NT2/D1 (cell line): ENCODE measurements around the gene PPP6R3.

ENCODE experiments used
- DNase-seq: peaks from one replicate; pipeline ENCODE4 v3.0.0-alpha.2; 2011; ENCODE audit warnings: low read depth, low spot score
- H3K27me3 ChIP-seq: 2 replicates; pipeline ENCODE4 v1.6.0; 2011; ENCODE audit warnings: mild to moderate bottlenecking; ENCODE audit not compliant: insufficient read length, insufficient read depth
- H3K36me3 ChIP-seq: 2 replicates; pipeline ENCODE4 v1.6.1; 2011; ENCODE audit warnings: mild to moderate bottlenecking, low read length, mixed read lengths; ENCODE audit not compliant: insufficient read depth, insufficient read length
- H3K4me1 ChIP-seq: 2 replicates; pipeline ENCODE4 v1.5.1; 2011; ENCODE audit not compliant: insufficient read depth, insufficient read length
- H3K4me3 ChIP-seq: 2 replicates; pipeline ENCODE4 v1.5.1; 2011; ENCODE audit warnings: low read depth; ENCODE audit not compliant: insufficient read length
- H3K9ac ChIP-seq: 2 replicates; pipeline ENCODE4 v1.6.0; 2011; ENCODE audit warnings: low read depth; ENCODE audit not compliant: insufficient read length
- H3K9me3 ChIP-seq: 2 replicates; pipeline ENCODE4 v1.5.1; 2011; ENCODE audit warnings: mild to moderate bottlenecking, low read length; ENCODE audit not compliant: insufficient read depth
- SUZ12 ChIP-seq: IDR thresholded peaks from 2 replicates; pipeline ENCODE4 v1.6.1; 2011; ENCODE audit not compliant: insufficient read length, insufficient read depth; ENCODE audit errors: extremely low read depth
- YY1 ChIP-seq: IDR thresholded peaks from 2 replicates; pipeline ENCODE4 v1.6.1; 2011; ENCODE audit not compliant: insufficient read length, insufficient read depth
- ZNF274 ChIP-seq: IDR thresholded peaks from 2 replicates; pipeline ENCODE4 v1.6.1; 2011; ENCODE audit warnings: mild to moderate bottlenecking, low read depth, low read length

PPP6R3 gene

DNA sequence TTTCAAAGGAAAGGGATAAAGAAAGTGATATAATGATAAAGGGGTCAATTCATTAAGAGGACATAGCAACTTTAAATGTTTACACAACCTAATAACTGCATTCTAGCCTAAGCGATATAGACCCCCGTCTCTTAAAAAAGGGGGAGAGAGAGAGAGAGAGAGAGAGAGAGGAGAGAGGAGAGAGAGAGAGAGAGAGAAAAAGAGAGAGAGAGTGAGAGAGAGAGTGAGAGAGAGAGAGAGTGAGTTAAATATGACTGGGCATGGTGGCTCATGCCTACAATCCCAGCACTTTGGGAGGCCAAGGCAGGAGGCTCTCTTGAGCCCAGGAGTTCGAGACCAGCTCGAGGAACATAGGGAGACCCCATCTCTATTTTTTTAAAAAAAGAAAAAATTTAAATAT is 133.6 kb downstream of the PPP6R3 start:
- Histone ChIP-seq H3K4me1 (no peaks in the 10 kb centered on the region), H3K4me3 (no peak overlapping the region), H3K36me3 (peaks cover 70% of the 10 kb centered on the region), H3K9ac (no peak overlapping the region), H3K27me3 (no peaks in the 10 kb centered on the region), H3K9me3 (no peaks in the 10 kb centered on the region)
- TF ChIP-seq SUZ12, result no peak
- no peak for TF ChIP-seq YY1
- no peak for TF ChIP-seq ZNF274
- DNase-seq, result no peak

DNA sequence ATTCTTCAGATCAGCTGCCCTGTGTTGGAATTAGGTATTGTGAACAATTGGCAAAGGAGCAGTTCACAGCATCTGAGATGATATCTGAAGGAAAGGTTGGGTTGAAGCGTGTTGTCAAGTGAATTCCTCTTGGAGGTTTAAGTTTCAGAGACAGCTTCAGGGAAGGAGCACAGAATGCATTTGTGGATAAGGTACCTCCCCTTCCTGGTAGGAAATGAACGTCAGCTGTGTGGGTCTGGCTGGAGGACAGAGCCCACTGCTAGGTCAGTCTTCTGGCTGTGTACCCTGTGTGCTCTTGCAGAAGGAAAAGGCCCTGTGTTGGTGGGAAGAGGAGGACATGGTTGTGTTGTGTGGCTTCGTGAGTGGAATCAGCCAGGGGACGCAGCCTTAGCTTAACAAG is 135.7 kb downstream of the PPP6R3 start:
- TF ChIP-seq SUZ12 (no peak), ZNF274 (no peak), YY1 (no peak)
- H3K27me3 ChIP-seq, result no peaks in the 10 kb centered on the region
- no peak for DNase-seq
- H3K4me3 ChIP-seq, result no peak overlapping the region
- H3K36me3 ChIP-seq, result peaks cover 75% of the 10 kb centered on the region
- H3K4me1 ChIP-seq, result no peaks in the 10 kb centered on the region
- no peaks in the 10 kb centered on the region for H3K9me3 ChIP-seq
- no peak overlapping the region for H3K9ac ChIP-seq

DNA sequence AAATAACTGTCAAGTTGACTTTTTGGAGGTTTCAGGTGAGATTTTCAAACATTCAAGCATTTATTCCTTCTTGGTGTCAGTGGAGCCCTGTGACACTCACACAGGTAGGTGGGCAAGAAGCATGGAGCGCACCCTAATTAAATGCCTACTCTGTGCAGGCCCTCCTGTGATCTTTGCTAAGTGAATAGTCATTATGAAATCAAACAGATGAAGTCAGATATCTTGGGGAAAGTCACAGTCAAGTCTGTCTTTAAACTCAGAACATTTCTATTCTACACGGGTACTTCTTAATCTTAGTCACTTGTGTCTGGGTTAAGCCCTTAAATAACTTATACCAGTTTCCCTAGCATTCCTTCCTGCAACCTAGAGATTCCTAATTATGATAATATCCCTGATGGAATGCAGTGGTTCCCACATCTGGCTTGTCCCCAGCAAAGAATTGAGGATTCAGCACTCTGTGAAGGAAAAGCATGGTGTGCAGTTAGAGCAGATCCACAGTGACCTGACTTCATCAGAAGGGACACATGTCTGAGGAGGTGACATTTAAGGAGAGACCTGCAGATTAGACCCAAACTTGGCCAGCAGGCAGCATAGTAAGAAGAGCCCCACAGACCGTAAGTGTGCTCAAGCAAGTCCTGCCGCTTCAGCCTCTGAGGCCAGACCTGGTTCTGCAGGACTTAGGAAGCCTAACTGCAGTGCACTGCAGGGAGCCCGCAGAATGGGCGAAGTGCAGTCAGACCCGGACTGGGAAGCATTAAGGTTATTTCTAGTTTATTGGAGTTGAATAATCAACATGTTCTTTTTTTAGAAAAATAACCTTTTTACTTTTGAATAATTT is 138.5 kb downstream of the PPP6R3 start:
- no peak overlapping the region for H3K9ac ChIP-seq
- H3K9me3 ChIP-seq, result no peaks in the 10 kb centered on the region
- H3K4me1 ChIP-seq, result no peaks in the 10 kb centered on the region
- no peak overlapping the region for H3K4me3 ChIP-seq
- H3K27me3 ChIP-seq, result no peaks in the 10 kb centered on the region
- DNase-seq, result no peak
- TF ChIP-seq YY1 (no peak), ZNF274 (no peak), SUZ12 (no peak)
- H3K36me3 ChIP-seq, result peaks cover 82% of the 10 kb centered on the region

DNA sequence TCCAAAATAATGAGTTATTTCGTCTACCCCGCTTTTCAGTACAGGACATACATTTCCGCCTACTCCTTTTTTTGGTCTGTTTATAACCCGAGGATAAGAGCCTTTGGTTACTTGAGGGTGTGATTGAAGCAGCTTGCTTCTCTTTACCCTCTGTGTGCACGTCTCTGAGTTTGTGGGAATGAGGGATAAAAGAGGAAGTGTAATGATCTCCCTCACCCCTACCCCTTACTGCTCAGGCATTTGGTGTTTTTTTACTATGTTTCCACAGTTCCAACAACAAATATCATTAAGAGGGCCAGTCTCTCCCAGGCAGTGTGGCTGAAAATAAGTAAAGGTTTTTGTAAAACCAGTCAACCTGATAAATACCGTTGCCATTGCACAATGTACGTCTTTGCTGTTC is 140.6 kb downstream of the PPP6R3 start:
- no peak for TF ChIP-seq SUZ12
- no peak for TF ChIP-seq ZNF274
- Histone ChIP-seq H3K4me1 (no peaks in the 10 kb centered on the region), H3K36me3 (peaks cover 96% of the 10 kb centered on the region), H3K9me3 (no peaks in the 10 kb centered on the region), H3K9ac (no peak overlapping the region), H3K4me3 (no peak overlapping the region), H3K27me3 (no peaks in the 10 kb centered on the region)
- DNase-seq, result no peak

DNA sequence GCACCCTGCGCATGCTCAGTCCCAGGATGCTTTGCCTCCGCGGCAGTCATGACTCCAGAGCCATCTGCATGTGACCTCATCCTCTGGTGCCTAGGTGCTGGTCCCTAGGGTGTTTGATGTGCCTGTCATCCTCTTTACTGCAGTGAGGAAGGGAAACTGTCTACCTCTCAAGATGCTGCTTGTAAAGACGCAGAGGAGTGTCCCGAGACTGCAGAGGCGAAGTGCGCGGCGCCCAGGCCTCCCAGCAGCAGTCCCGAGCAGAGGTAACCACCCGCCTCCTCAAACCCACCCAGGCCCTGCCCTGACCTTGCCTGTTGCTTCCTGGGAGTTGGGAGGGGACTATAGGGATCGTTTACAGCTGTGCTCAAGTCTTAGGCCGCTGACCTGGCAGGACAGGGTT is 149.2 kb downstream of the PPP6R3 start:
- H3K9me3 ChIP-seq, result no peaks in the 10 kb centered on the region
- peaks cover 2% of the 10 kb centered on the region for H3K4me1 ChIP-seq
- H3K9ac ChIP-seq, result no peak overlapping the region
- no peaks in the 10 kb centered on the region for H3K27me3 ChIP-seq
- H3K36me3 ChIP-seq, result peaks cover 77% of the 10 kb centered on the region
- DNase-seq, result no peak
- H3K4me3 ChIP-seq, result no peak overlapping the region
- TF ChIP-seq SUZ12 (no peak), YY1 (no peak), ZNF274 (no peak)

DNA sequence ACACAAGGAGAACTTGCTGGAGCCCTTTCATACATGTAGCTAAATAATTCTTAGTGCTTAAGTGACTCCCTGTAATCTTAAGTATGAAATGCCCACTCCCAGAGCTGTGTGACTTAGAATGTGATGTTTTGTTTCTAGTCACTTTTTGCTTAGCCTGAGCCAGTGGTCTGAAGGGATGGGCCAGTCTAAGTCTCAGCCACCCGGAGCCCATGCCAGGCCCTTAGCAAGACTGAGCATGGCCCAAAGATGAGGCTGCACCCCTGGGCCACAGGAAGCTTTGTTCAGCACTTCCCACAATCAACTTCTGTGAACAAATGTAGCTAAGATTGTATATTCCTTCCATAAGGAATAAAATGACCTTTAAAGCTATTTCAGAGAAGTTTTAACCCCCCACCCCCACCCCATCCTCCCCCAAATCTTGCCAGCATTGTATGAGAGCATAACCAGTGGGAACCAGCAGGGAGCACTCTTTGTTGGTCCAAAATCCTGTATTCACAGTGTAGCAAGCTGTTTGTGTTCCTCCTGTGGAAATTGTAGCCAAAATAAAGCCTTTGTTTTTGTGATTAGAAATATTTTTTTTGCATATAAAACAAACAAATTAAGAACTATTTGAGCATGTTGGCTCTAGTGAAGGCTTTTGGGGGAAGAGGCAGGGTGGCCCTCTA is 150.0 kb downstream of the PPP6R3 start:
- no peak overlapping the region for H3K9ac ChIP-seq
- H3K9me3 ChIP-seq, result no peaks in the 10 kb centered on the region
- no peaks in the 10 kb centered on the region for H3K27me3 ChIP-seq
- TF ChIP-seq SUZ12 (no peak), YY1 (no peak), ZNF274 (no peak)
- H3K4me1 ChIP-seq, result peaks cover 2% of the 10 kb centered on the region
- DNase-seq, result no peak
- H3K4me3 ChIP-seq, result no peak overlapping the region
- peaks cover 76% of the 10 kb centered on the region for H3K36me3 ChIP-seq

DNA sequence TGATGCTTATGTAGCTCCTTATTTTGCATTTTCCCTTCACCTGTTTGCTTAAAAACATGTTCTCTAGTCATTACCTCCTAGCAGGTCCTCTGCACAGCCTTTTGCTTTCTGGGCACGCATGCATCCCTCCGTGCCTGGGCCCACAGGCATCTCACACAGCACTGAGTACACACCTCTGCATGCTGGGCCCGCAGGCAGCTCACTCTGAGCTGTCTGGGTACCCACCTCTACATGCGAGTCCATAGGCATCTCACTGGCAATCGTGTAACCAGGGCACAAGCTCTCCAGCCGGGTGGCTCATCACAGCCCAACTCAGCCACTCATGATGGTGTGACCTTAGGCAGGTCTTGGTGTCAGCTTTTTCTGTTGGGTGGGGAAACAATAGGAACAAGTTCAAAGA is 155.1 kb downstream of the PPP6R3 start:
- H3K4me3 ChIP-seq, result no peak overlapping the region
- DNase-seq, result no peak
- H3K9me3 ChIP-seq, result no peaks in the 10 kb centered on the region
- no peak for TF ChIP-seq ZNF274
- no peak for TF ChIP-seq SUZ12
- TF ChIP-seq YY1, result no peak
- H3K4me1 ChIP-seq, result no peaks in the 10 kb centered on the region
- H3K9ac ChIP-seq, result no peak overlapping the region
- H3K36me3 ChIP-seq, result peaks cover 40% of the 10 kb centered on the region
- no peaks in the 10 kb centered on the region for H3K27me3 ChIP-seq
